ENCODE data around the gene NT5C1A. TPM values are rescaled to one million over a fixed set of nuclear protein-coding genes. Genes with fewer than 3 reads are reported as not detected.

The NT5C1A gene
- total RNA-seq, 2 experiments from 2014 or later: not detected

DNA sequence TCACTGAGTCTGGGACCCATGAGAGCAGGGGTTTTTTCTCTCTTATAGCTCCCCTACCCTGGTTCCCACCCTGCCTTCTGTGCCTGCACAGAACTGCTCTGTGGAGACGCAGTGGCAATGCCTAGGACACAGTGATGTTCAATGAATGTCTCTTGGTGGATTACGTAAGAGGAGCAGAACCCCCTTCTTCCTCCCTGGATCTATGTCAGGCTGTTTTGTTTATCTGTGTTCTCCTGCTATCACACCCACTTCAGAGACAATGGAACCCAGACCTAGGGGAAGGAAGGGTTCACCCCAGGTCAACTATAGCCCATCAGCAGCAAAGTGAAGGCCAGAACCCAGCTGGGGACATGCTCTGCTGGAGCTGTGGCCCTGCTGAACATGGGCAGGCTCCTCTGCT is 17.3 kb upstream of the NT5C1A start:
- H3K4me3 ChIP-seq (ENCODE audit: low read depth, low read length, poor library complexity, severe bottlenecking): no peak overlapping the region
- intact Hi-C loops (cut with micrococcal nuclease; ENCODE audit: unreplicated experiment): no loop called here
- no peaks in the 10 kb centered on the region for H3K9me3 ChIP-seq (ENCODE audit: low read length)
- POLR2A ChIA-PET: interaction anchor here (0.6 kb wide), 2 partner anchors 13 to 264 kb away, joined by 3 read pairs; no protein-coding TSS in a partner anchor
- H3K27ac ChIP-seq (ENCODE audit: low read depth, low read length, poor library complexity, severe bottlenecking): no peak overlapping the region
- no peaks in the 10 kb centered on the region for H3K36me3 ChIP-seq (ENCODE audit: insufficient read depth, low read length)
- TF ChIP-seq, protein P1, sequence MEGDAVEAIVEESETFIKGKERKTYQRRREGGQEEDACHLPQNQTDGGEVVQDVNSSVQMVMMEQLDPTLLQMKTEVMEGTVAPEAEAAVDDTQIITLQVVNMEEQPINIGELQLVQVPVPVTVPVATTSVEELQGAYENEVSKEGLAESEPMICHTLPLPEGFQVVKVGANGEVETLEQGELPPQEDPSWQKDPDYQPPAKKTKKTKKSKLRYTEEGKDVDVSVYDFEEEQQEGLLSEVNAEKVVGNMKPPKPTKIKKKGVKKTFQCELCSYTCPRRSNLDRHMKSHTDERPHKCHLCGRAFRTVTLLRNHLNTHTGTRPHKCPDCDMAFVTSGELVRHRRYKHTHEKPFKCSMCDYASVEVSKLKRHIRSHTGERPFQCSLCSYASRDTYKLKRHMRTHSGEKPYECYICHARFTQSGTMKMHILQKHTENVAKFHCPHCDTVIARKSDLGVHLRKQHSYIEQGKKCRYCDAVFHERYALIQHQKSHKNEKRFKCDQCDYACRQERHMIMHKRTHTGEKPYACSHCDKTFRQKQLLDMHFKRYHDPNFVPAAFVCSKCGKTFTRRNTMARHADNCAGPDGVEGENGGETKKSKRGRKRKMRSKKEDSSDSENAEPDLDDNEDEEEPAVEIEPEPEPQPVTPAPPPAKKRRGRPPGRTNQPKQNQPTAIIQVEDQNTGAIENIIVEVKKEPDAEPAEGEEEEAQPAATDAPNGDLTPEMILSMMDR (conservative IDR thresholded peaks at IDR 0.05; ENCODE audit: low read length): no peak
- no peak for TF ChIP-seq EZH2phosphoT487 (IDR thresholded peaks at IDR 0.05; ENCODE audit: borderline replicate concordance, low read depth, low read length)
- BruUV-seq (replicated peaks): no TSS peak
- no peaks in the 10 kb centered on the region for H3K79me2 ChIP-seq (ENCODE audit: insufficient read depth, low read depth, low read length)
- no peaks in the 10 kb centered on the region for H3K4me1 ChIP-seq (ENCODE audit: insufficient read depth, low read length, poor library complexity, severe bottlenecking)
- no peak overlapping the region for H3K4me2 ChIP-seq (ENCODE audit: low read length)
- no peak overlapping the region for H2AFZ ChIP-seq (ENCODE audit: low read length)
- CTCF ChIA-PET (ENCODE audit: unreplicated experiment): no interaction called here
- H4K20me1 ChIP-seq (ENCODE audit: insufficient read depth, low read length): no peaks in the 10 kb centered on the region
- DNase-seq (ENCODE audit: low spot score): no peak
- no peaks in the 10 kb centered on the region for H3K9me2 ChIP-seq (ENCODE audit: insufficient read depth, low read length)

DNA sequence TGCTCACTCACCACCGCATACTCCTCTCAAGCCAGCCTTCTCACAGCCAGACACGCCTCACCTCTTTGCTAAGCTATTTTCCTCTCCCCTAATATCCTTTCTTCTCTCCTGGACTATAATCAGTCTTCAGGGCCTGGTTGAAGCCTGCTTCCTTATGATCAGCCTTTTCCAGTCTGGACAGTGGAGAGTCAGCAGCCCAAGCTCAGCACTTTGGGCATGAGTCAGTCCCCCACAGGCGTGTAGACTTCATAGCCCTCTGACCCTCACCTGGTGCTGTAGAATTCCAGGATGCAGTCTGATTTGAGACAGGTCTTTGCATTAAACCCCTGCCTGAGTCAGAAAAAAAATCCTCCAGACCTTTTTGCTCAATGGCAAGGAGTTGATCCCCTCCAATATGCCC is 16.8 kb upstream of the NT5C1A start:
- TF ChIP-seq, protein P1 (conservative IDR thresholded peaks at IDR 0.05; ENCODE audit: low read length): no peak
- TF ChIP-seq EZH2phosphoT487 (IDR thresholded peaks at IDR 0.05; ENCODE audit: borderline replicate concordance, low read depth, low read length): no peak
- CTCF ChIA-PET (ENCODE audit: unreplicated experiment): no interaction called here
- Histone ChIP-seq H3K79me2 (ENCODE audit: insufficient read depth, low read depth, low read length) (no peaks in the 10 kb centered on the region), H3K4me3 (ENCODE audit: low read depth, low read length, poor library complexity, severe bottlenecking) (no peak overlapping the region), H4K20me1 (ENCODE audit: insufficient read depth, low read length) (no peaks in the 10 kb centered on the region), H3K36me3 (ENCODE audit: insufficient read depth, low read length) (no peaks in the 10 kb centered on the region), H3K4me2 (ENCODE audit: low read length) (no peak overlapping the region), H3K27ac (ENCODE audit: low read depth, low read length, poor library complexity, severe bottlenecking) (no peak overlapping the region), H3K9me2 (ENCODE audit: insufficient read depth, low read length) (no peaks in the 10 kb centered on the region), H3K4me1 (ENCODE audit: insufficient read depth, low read length, poor library complexity, severe bottlenecking) (no peaks in the 10 kb centered on the region), H2AFZ (ENCODE audit: low read length) (no peak overlapping the region), H3K9me3 (ENCODE audit: low read length) (no peaks in the 10 kb centered on the region)
- BruUV-seq (replicated peaks): no TSS peak
- POLR2A ChIA-PET: no interaction called here
- intact Hi-C loops (cut with micrococcal nuclease; ENCODE audit: unreplicated experiment): no loop called here
- DNase-seq (ENCODE audit: low spot score): no peak

DNA sequence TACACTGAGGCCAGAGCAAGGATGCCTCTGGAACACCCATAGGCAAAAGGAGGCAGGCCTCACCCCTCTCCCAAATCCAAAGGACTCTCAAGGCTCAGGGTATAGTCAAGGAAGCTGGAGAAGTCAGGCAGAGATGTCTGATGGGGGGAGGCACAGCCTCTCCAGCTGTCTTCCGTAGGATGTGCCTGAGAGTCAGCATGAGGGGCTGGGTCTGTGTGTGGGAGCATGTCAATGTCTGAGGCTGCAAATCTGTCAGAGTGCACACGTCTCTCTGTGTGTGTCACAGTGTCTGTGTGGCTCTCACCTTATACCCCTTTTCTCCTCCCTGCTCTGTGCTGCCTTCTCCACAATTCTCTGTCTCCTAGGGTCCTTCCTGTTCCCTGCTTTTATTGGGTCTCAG is 15.3 kb upstream of the NT5C1A start:
- intact Hi-C loops (cut with micrococcal nuclease; ENCODE audit: unreplicated experiment): no loop called here

More for the DNA sequence above, 15.3 kb upstream of the NT5C1A start:
- Histone ChIP-seq H4K20me1 (ENCODE audit: insufficient read depth, low read length) (no peaks in the 10 kb centered on the region), H3K9me3 (ENCODE audit: low read length) (no peaks in the 10 kb centered on the region), H3K36me3 (ENCODE audit: insufficient read depth, low read length) (no peaks in the 10 kb centered on the region), H3K4me1 (ENCODE audit: insufficient read depth, low read length, poor library complexity, severe bottlenecking) (no peaks in the 10 kb centered on the region), H3K9me2 (ENCODE audit: insufficient read depth, low read length) (no peaks in the 10 kb centered on the region), H3K27ac (ENCODE audit: low read depth, low read length, poor library complexity, severe bottlenecking) (no peak overlapping the region), H2AFZ (ENCODE audit: low read length) (no peak overlapping the region), H3K4me2 (ENCODE audit: low read length) (no peak overlapping the region), H3K79me2 (ENCODE audit: insufficient read depth, low read depth, low read length) (no peaks in the 10 kb centered on the region), H3K4me3 (ENCODE audit: low read depth, low read length, poor library complexity, severe bottlenecking) (no peak overlapping the region)
- BruUV-seq (replicated peaks): no TSS peak
- no peak for DNase-seq (ENCODE audit: low spot score)
- TF ChIP-seq, protein P1 (conservative IDR thresholded peaks at IDR 0.05; ENCODE audit: low read length): no peak
- POLR2A ChIA-PET: no interaction called here
- CTCF ChIA-PET (ENCODE audit: unreplicated experiment): no interaction called here

Measured in OCI-LY7 (cell line).